Heart left ventricle (tissue), 13 donors: ENCODE measurements around the gene AUH.

Experiments
- CTCF ChIP-seq, 12 donors: fragments of 200-600 bp; sonication (generic) in 4 of 12; IDR thresholded peaks; one replicate each; pipeline versions ENCODE4 v1.5.0 to v1.8.0; 2018 to 2022; ENCODE audit warnings: antibody characterized with exemption in 12 of 12, mild to moderate bottlenecking in 5 of 12
- POLR2A ChIP-seq, 2 donors: fragments of 450-650 bp; IDR thresholded peaks; one replicate each; pipeline ENCODE4 v1.6.1; 2017; ENCODE audit warnings: antibody characterized with exemption in 2 of 2, mild to moderate bottlenecking in 2 of 2, moderate library complexity in 2 of 2
- donor health status: ischemic (EF 13 %, LVEDD 7.1; RV severe dilation, severe dysfunction).
- donor health status: DM: no; HTN: yes; CAD: no.
- donor health status: DM: no; HTN: no; CAD: no.
- donor health status: ischemic (EF 25% LVEDD 6.9; RV normal size, moderate dysfunction).
- donor health status: ischemic (EF 25% LVEDD 5.7; RV mildly dilated, moderate dysfunction).
- donor health status: ischemic (EF 35%, LVEDD 5.7; RV mildly dilated, moderate dysfunction).
- donor health status: nonischemic (EF 11% LVEDD 7.7; RV severe dilation, severe dysfunction).
- donor health status: DM: yes; HTN: yes; CAD: no.
- donor health status: PGD.
- donor health status: ischemic (EF 29% LVEDD 5.4; RV normal size, mild dysfunction).
- donor health status: nonischemic (EF 23%, LVEDD 6.1; RV moderate dilation, normal function).

- TF ChIP-seq CTCF (IDR thresholded peaks at IDR 0.05) (no peak), POLR2A (IDR thresholded peaks at IDR 0.05) (no peak)
Observed at GRCh38 chr9:91239367-91240111, 122.2 kb downstream of the AUH start.
